HL-60 (cell line): Measurements from ENCODE around the gene CD151.

Source experiments
- DNase-seq, 2 experiments: peaks; one replicate each; pipeline ENCODE4 v3.0.0-alpha.2; 2010 to 2020; ENCODE audit warnings: low read depth in 1 of 2, low spot score in 1 of 2
- H3K27ac ChIP-seq: fragments of 250-450 bp; sonication (Bioruptor Pico); replicated peaks from 2 replicates; pipeline ENCODE4 v1.5.1; 2020; ENCODE audit warnings: mild to moderate bottlenecking, moderate library complexity
- H3K27me3 ChIP-seq: fragments of 250-450 bp; sonication (Bioruptor Pico); 2 replicates; pipeline ENCODE4 v1.5.1; 2021; ENCODE audit warnings: mild to moderate bottlenecking, moderate library complexity; ENCODE audit not compliant: insufficient read depth, poor library complexity, severe bottlenecking
- H3K4me3 ChIP-seq: replicated peaks from 2 replicates; pipeline ENCODE4 v1.5.1; 2011; ENCODE audit warnings: mild to moderate bottlenecking, control low read depth, low read length; ENCODE audit not compliant: insufficient read depth
- GABPA ChIP-seq: IDR thresholded peaks from 2 replicates; pipeline ENCODE4 v1.6.1; 2012; ENCODE audit warnings: low read depth
- POLR2AphosphoS5 ChIP-seq: IDR thresholded peaks from 2 replicates; pipeline ENCODE4 v1.6.1; 2012; ENCODE audit warnings: low read depth
- REST ChIP-seq: IDR thresholded peaks from 2 replicates; pipeline ENCODE4 v1.6.1; 2012; ENCODE audit warnings: low read depth; ENCODE audit not compliant: insufficient replicate concordance
- SPI1 ChIP-seq: IDR thresholded peaks from 2 replicates; pipeline ENCODE4 v1.6.1; 2012; ENCODE audit warnings: low read depth, mild to moderate bottlenecking, borderline replicate concordance
- TF ChIP-seq, protein P1 (sequence below): IDR thresholded peaks from one replicate; pipeline ENCODE4 v1.5.1; 2011; ENCODE audit warnings: low read length, control low read depth, inconsistent platforms; ENCODE audit not compliant: insufficient read depth

CD151 gene

DNA sequence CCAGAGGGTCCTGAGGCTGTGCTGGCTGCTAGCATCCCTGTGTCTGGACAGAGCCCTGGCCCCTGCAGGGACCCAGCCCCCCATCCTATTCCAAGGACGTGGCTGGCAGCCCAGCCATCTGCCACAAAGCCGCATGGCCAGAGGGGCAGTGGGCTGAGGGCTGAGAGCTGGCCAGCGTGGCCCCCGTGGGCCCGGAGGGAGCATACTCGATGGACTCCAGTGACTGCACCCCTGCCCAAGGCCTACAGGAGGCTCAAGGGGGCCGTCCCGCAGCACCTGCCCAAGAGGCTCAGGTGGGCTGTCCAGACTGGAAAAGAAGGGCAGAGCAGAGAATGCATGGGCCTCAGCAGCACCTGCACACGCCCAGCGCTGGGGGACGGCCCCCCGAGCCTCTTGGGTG, 23.0 kb downstream of the CD151 start:
- Histone ChIP-seq H3K27ac (no peak overlapping the region), H3K27me3 (no peaks in the 10 kb centered on the region), H3K4me3 (no peak overlapping the region)
- no peak for DNase-seq
- TF ChIP-seq SPI1 (no peak), GABPA (no peak), POLR2AphosphoS5 (no peak), REST (no peak)
- TF ChIP-seq, protein P1, sequence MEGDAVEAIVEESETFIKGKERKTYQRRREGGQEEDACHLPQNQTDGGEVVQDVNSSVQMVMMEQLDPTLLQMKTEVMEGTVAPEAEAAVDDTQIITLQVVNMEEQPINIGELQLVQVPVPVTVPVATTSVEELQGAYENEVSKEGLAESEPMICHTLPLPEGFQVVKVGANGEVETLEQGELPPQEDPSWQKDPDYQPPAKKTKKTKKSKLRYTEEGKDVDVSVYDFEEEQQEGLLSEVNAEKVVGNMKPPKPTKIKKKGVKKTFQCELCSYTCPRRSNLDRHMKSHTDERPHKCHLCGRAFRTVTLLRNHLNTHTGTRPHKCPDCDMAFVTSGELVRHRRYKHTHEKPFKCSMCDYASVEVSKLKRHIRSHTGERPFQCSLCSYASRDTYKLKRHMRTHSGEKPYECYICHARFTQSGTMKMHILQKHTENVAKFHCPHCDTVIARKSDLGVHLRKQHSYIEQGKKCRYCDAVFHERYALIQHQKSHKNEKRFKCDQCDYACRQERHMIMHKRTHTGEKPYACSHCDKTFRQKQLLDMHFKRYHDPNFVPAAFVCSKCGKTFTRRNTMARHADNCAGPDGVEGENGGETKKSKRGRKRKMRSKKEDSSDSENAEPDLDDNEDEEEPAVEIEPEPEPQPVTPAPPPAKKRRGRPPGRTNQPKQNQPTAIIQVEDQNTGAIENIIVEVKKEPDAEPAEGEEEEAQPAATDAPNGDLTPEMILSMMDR: no peak

DNA sequence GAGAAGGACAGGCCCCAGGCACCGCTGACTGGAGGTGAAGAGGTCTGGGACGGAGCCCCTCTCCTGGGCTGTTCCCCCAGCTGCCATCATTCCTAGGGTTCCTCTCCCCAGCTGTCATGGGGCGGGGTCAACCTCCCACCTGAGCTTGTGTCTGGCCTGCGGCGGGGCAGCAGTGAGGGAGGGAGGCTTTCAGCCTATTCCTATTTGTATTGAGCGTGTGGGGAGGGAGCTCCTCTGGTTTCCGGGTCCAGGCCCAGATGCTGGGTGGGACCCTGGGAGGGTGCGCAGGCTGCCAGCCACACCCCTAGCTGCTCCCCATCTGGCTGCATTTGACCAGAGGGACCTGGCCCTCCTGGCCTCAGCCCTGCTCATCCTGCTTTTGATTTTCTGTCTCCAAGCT, 23.6 kb downstream of the CD151 start:
- no peak for TF ChIP-seq SPI1
- TF ChIP-seq, protein P1: no peak
- TF ChIP-seq REST: no peak
- no peak for TF ChIP-seq POLR2AphosphoS5
- H3K27ac ChIP-seq: no peak overlapping the region
- no peak for DNase-seq
- no peaks in the 10 kb centered on the region for H3K27me3 ChIP-seq
- no peak overlapping the region for H3K4me3 ChIP-seq

- no peak overlapping the region for H3K4me3 ChIP-seq
- TF ChIP-seq, protein P1: no peak
- peak; percentile 73 for TF ChIP-seq REST
- no peak for TF ChIP-seq SPI1
- peaks cover 2% of the 10 kb centered on the region for H3K27me3 ChIP-seq
- no peak overlapping the region for H3K27ac ChIP-seq
- DNase-seq: no peak
Measured at GRCh38 chr11:858053-858761, 25.5 kb downstream of the CD151 start.
